Activated gamma-delta T cell treated with Interleukin-2 at 50 U/mL for 16 hours (primary cell): ENCODE results near the gene SREK1IP1.
"Not testable (repeated sequence)": the region's sequence is repeated elsewhere in the genome, so short reads cannot be mapped to it uniquely, and the experiment has no call there.

Experiments
- DNase-seq: peaks from one replicate; pipeline ENCODE4 v3.0.0-alpha.2; 2020

SREK1IP1 gene

DNA sequence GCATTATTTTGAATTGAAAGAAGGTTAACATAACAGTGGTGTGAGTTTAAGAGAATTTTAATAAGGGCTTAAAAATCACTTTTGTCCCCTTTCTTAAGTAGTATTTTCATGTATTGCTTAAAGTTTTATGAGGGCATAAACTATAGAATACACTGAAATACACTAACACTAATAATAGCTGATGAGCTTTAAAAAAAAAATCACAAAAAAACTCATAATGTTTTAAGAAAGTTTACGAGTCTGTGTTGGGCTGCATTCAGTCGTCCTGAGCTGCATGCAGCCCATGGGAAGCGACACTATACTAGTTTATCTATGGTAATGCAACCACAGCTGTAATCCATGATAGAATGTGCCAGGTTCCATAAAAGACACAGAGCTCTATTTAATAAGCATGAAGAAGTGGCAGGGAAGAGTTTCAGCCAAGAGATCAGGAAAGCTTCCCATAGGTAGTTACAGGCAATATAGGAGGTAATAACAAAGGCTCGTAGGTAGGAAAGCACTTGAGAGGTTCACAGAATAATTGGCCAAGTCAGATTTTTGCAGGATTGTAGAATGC lies 4.5 kb downstream of the SREK1IP1 start:
- DNase-seq = no peak

DNA sequence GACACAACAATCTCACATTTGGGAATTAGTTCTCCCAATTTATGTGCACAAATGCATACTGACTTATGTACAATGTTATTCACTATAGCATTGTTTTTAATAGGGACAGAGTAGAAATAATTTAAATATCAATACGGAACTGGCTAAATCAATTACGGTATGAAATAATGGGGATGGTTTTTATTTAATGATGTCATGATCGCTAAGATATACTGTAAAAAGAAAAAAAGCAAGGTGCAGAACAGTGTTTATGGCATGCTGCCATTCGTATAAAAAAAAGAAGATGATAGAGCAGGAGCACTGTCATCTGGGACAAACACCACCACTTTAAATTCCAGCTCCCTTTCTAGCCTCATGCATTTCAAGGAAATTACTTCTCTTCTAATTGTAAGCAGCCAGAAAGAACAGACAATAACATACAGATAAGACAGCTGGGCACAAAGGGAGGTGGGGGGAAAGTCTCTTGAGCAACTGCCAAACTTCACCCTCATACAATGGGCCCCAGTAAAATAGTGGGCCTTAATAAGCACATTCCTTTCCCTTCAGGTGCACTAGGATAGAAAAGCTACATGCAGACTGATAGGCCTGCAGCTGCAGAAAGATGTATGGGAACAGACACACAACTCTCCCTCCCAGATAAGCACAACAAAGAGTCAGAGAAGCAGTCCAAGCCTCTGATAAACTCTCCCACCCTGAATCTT lies 8.4 kb downstream of the SREK1IP1 start:
- DNase-seq = no peak

DNA sequence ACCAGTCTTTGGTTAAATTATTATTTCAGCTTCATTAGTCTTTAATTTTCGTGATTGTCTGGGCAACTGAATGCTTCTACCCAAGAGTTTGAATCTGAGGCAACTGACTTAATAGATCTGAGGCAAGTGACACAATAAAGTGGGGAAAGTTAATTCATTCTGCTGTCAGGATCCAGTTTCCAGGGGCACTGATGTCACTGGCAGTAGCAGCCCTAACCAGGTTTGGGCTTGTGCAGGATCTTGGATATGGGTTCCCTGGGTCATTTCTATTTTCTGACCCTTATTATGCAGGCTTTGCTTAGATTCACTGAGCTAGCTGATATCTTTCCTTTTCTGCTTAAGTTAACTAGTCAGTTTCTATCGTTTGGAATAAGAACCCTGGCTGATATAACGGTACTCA lies 9.6 kb downstream of the SREK1IP1 start:
- no peak for DNase-seq

DNA sequence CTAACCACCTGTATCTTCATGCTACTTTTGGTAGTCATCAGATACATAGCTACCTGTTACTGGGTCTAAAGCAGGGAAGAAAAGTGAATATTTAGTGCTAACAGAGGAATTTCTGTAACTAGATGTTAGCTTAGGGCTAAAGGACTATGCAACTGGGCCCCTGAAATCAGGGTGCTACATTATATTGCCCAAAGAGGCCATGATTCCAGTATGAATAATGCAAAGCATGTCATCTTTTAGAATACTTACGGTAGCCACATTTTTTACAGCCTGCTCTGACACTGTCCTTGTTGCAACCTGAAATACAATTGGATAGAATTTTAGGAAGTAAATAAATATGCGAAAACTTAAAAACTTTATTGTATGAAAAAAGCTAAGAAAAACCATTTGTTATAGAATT lies 14.4 kb downstream of the SREK1IP1 start:
- DNase-seq = no peak

DNA sequence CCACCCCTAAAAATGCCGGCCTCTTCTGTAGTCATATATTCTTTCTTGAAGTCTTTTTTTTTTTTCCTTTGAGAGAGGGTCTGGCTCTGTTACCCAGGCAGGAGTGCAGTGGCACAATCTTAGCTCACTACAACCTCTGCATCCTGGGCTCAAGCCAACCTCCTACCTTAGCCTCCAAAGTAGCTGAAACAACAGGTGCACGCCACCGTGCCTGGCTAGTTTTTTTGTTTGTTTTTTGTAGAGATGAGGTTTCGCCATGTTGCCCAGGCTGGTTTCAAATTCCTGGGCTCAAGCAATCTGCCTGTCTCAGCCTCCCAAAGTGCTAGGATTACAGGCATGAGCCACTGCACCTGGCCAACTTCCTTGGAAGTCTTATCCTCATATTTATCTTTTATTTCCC lies 19.1 kb downstream of the SREK1IP1 start:
- no peak for DNase-seq

DNA sequence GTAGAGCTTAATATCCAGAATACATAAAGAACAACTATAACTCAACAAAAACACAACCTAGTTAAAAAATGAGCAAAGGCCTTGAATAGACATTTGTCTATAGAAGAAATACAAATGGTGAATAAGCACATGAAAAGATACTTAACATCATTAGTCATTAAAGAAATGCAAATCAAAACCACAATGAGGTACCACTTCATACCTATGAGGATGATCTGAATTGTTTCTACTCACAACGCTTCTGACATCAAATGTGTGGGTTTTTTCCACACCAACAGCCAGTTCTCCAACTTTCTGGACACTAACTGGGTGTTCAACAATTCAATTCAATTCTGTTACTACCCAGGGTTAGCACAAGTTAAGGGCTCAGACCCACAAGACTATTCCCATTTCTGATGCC lies 22.0 kb downstream of the SREK1IP1 start:
- no peak for DNase-seq

DNA sequence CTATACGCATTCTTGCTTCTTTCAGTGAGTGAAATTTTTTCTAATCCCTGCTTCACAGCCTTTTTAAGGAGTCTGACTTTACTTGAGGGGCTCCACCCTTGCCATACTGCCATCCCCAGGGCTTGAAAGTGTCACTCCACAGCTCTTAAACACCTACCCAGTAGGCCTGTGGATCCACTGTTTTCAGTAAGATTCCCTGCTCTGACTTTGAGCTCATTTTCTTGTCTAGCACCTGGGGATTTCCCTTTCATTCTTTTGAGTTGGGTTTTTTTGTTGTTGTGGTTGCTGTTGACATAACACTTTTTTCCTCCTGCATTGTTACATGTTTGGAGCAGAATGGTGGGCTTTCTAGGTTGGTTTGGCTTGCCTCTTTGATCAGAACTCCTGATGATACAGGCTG lies 23.6 kb downstream of the SREK1IP1 start:
- DNase-seq = no peak

DNA sequence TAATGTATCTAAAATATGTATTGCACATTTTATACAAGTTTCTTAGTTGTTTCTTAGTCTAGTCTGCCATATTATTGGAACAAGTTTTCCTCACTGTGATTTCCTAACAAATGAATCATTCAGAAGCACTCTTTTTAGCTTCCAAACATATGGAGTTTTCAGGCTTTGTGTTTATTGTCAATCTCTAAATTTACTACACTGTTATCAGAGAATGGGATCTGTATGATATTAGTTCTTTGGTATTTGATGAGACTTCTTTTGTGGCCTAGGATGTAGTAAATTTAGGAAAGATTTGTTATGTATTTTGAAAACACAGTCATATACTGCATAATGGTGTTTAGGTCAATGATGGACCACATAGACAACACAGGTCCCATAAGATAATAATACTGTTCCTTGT lies 25.7 kb downstream of the SREK1IP1 start:
- no peak for DNase-seq

DNA sequence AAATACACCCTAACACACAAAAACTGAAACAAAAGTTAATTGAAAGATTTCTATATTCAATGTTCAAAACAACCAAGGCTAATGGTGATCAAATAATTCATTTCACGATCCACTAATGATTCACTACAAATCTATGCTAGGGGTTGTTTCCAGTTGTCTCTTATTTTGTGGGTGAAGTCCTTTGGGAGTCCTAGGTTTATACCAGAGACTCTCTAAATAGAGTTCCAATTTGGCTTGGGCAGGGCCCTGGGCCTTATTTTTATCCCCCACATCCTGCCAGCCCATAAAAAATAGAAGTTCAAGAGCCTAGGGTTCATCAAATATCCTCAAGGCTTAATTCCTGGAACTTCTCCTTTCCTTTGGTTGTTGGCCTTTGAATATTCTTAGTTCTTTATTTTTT lies 26.1 kb downstream of the SREK1IP1 start:
- DNase-seq = no peak

DNA sequence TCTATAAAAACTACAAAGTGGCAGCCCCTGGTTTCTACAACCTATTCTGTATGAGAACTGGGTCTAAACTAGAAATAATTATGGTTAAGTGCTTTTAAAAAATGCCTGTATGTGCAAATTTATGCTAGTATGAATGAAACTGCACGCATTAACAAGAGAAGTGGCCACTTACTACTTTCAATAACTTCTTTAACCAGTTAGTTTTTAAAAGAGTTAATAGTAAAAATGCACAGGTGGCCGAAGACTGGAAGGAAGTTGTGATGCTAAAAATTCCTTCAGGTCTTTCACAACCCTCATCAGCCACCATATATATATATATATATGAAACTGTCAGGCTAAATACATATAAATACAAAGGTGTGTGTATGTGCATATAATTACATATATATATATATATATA lies 41.3 kb downstream of the SREK1IP1 start:
- no peak for DNase-seq

DNA sequence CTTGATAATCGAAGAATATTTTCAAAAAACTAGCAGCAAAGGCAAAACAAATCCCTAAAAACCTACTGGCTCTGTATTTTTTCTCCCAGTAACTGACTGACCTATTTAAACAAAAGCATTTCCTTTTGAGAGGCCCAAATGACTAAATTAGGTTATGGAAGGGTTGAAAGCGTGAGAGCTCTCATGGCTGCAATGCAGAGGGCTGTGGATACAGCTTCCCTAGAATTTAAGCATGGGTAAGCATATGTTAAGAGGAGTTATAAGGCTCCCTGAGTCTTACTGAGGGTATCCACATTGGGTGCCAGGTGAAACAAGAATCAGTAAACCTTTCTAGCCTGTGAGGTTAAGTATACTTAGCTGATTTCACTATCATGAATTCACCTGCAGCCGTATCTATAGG lies 45.9 kb downstream of the SREK1IP1 start:
- DNase-seq = no peak

DNA sequence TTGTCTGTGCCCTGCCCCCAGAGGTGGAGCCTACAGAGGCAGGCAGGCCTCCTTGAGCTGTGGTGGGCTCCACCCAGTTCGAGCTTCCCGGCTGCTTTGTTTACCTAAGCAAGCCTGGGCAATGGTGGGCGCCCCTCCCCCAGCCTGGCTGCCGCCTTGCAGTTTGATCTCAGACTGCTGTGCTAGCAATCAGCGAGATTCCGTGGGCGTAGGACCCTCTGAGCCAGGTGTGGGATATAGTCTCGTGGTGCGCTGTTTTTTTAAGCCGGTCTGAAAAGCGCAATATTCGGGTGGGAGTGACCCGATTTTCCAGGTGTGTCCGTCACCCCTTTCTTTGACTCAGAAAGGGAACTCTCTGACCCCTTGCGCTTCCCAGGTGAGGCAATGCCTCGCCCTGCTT lies 54.0 kb downstream of the SREK1IP1 start:
- DNase-seq = not testable (repeated sequence)

DNA sequence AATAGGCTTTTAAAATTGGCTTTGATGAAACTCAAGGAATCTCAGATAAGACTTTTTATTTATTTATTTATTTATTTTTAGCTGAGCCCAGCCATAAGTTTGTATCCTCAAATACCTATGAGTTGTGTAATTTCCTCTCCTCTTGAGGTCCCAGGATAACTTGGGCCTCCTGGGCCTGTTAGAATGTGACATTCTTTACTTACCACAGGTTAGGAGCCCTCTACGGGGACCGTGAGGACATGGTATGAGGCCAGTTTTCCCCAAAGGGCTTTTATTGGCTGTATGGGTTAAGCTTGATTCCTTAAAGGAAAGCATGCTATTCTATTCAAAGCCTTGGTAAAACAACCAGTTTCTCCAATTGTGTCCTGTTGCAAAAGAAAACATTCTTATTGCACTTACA lies 61.3 kb downstream of the SREK1IP1 start:
- DNase-seq = no peak

DNA sequence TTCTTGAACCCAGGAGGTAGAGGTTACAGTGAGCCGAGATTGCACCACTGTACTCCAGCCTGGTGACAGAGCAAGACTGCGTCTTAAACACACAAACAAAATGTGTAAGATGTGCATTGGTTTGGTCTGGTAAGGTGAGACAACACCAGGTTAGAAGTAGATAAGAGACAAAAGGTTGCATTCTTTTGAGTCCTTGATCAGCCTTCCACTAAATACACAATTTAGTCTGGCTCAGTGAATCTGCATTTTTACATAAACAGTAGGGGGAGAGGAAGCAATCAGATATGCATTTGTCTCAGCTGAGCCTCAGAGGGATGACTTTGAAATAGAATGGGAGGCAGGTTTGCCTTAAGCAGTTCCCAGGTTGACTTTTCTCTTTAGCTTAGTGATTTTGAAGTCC lies 62.4 kb downstream of the SREK1IP1 start:
- not testable (repeated sequence) for DNase-seq

DNA sequence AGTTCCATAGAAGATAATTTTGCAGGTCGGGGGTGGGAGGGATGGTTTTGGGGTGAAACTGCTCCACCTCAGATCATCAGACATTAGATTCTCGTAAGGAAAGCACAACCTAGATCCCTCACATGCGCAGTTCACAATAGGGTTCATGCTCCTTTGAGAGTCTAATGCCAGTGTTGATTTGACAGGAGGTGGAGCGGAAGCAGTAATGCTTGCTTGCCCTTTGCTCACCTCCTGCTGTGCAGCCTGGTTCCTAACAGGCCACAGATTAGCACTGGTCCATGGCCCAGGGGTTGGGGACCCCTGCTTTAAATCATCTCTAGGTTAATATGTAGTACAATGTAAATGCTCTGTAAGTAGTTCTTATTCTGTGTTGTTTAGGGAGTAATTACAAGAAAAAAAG lies 67.7 kb downstream of the SREK1IP1 start:
- no peak for DNase-seq

DNA sequence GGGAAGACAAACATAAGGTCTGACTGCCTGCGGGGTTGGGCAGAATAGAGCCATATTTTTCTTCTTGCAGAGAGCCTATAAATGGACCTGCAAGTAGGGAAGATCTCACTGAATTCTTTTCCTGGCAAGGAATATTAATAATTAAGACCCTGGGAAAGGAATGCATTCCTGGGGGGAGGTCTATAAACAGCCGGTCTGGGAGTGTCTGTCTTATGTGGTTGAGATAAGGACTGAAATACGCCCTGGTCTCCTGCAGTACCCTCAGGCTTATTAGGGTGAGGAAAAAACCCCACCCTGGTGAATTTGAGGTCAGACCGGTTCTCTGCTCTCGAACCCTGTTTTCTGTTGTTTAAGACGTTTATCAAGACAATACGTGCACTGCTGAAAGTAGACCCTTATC lies 72.1 kb downstream of the SREK1IP1 start:
- DNase-seq = not testable (repeated sequence)

DNA sequence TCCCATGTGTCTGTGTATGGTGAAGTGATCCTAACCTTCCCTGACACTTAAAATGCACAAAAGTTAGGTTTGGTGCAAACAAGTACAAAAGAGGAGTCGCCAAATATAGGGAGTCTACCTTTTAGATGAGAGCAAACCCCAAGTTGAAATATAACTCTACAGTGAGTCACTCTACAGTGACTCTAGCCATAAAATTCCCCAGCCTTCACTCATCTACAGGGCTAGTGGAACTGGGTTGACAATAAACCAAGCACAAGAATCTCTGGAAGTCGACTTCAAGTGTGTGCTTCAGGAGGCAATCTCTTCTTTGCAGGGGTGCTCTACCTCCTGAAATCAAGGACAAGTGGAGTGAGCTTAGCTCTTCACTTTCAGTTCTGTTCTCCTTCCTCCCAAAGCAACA lies 74.9 kb downstream of the SREK1IP1 start:
- DNase-seq = no peak

DNA sequence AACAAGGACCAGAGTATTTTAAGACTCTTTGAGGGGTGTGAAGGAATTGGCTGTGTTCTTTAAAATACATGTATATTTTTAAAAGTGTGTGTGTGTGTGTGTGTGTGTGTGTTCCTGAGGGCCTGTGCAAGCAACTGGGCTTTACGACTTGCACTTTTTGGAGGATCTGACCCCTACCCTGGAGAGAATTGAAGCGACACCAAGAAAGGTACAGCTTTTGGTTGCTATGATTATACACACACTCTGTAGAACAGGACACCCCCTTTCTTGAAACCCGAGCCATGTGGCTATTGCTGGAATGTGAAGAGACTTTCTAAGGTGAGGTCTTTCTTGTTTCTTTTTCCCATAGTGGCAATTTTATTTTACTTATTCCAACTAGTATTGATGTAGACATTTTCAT lies 77.2 kb downstream of the SREK1IP1 start:
- no peak for DNase-seq

DNA sequence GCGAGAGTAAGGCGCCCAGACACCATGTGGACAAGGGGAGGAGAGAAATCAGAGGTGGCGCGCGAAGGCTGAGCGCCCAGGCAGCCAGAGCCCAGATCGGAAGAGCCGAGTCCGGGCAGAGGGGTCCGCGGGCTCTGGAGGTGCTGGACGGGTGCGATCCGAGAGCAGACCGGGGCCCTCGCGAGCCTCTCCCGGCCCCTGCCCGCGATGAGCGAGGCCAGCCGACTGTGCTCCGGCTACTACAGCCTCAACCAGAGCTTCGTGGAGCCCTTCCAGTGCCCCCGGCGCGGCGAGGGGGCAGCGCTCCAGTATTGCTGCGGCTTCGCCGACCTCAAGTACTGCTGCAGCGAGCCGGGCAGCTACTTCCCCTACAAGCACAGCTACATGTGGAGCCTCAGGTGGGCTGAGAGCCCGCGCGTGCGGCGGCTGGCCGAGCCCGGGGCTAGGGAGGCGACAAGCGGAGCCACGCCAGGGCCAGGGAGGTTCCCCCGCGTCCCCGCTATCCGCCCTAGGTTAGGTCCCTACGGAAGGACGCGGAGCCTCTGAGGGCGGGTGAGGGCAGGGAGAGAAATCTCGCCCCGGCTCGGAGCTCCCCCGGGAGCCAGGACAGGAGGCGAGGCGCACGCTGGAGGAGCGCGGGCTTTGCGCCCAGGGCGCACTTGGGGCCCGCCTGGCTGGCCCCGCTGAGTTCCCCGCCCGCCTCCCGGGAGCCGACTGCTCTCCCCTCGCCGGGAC lies 77.9 kb downstream of the SREK1IP1 start, which contains the start of gene SHISAL2B:
Gene SHISAL2B (plus strand): TSS at position 87 of the 735 bp plus-strand sequence. CDS start 121 bp downstream, at position 208.
- DNase-seq = no peak

DNA sequence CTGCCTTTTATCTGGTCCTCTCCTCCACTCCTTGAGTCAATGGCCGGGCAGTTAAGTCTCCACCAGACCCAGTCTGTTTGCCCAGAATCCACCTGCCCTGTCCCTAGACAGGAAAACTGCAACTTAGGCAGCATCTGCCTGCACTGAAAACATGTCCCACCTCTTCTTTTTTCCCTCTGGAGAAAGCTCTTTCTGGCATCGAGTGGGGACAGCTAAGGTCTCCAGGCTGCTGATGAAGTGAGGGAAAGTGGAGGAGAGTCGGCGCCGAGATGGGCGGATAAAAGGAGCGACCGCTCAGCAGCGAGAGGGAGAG lies 78.4 kb downstream of the SREK1IP1 start:
- no peak for DNase-seq

DNA sequence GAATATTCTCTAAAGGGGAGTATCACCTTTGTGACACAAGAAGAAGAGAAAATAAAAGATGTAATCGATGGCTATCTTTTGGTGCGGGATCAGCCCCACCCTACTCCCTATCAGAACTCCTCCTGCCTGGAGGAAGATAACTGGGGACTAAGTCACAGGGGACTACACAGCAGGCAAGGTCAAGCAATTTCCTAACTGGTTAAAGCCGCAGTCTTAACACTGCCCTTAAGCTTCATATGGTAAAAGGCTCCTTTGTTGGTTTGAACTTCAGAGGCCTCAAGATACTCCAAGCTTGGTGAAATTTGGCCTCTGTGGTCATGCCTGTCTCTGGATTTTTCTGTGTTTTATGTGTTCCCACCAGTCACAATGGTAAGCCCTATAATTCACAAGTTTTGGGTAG lies 79.5 kb downstream of the SREK1IP1 start:
- no peak for DNase-seq

DNA sequence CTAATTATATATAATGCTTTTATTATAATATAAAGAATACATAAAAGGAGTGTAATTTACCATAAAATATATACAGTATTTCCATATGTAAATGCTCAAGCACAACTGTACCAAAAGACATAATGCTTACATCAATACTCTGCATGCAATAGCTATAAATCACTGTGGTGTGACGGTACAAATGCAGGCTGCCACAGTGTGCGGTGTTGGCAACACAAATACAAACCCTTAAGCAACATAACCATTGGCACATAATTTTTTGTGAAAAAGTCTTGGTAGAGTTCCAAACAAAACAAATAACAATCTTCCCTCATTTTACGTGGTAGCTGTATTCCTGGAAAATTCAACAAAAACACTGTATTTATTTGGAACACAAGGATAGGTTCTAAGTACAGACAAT lies 80.1 kb downstream of the SREK1IP1 start:
- DNase-seq = no peak

DNA sequence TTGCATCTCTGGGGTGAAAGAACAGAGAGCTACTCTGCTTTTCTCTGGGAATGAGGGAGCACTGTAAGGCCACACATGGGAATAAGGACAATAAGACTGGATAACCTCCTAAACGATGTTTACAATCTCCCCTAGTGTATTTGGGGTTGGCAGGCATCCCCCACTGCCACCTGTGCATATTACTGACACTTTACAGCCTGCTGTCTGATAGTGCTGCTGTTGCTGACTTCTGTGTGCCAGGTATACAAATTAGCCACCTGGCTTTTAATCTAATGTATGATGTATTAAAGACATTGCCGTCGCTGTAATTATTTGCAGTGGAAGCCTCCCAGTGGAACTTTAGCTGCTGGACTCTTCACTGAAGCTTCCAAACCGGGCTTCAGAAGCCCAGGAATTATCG lies 82.6 kb downstream of the SREK1IP1 start:
- DNase-seq = no peak

DNA sequence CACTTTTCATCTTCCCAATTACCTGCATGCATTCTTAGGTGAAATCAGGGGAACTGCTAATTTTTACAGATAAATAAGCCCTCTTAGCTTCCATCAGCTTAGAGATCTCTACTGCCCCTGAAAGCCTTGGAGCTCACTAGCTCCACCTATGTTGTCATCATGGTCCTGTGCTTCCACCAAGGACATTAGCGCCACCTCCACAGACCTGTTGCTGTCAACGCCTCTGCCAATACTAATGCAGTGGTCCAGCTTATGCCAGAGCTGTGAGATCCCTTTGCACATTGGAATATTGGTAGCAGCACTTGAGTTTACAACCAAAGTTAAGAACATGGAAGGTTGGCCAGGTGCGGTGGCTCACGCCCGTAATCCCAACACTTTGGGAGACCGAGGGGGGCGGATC lies 85.9 kb downstream of the SREK1IP1 start:
- no peak for DNase-seq

DNA sequence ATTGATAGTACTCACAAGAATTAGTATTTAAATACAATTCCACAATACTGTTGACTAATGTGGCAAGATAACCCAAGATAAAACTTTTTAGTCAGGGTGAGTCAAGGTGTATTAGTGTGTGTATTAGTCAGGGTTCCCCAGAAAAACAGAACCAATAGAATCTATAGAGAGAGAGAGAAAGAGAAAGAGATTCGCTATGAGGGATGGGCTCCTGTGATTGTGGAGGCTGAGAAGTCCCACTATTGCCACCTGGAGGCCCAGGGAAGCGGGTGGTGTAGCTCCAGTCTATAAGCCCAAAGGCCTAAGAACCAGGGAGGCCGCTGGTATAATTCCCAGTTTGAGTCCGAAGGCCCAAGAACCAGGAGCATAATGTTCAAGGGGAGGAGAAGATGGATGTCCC lies 88.2 kb downstream of the SREK1IP1 start:
- DNase-seq = no peak
